Inferior parietal cortex (tissue), 1 donor: ENCODE measurements around the gene ATP8B3.

Experiments
- DNase-seq: peaks from one replicate; pipeline ENCODE4 v3.0.0-alpha.2; 2016; ENCODE audit errors: extremely low spot score

The ATP8B3 gene

GRCh38 chr19:1756705-1757465, 55.2 kb downstream of the ATP8B3 start:
- no peak for DNase-seq

- no peak for DNase-seq
These were observed 55.8 kb downstream of the ATP8B3 start for GRCh38 chr19:1756264-1756663.

- DNase-seq = no peak
These were observed 56.5 kb downstream of the ATP8B3 start for GRCh38 chr19:1755467-1756171.

GRCh38 chr19:1754636-1755466, 57.2 kb downstream of the ATP8B3 start:
- DNase-seq = no peak

GRCh38 chr19:1754018-1754635, 57.9 kb downstream of the ATP8B3 start:
- no peak for DNase-seq

- no peak for DNase-seq
These were observed 59.0 kb downstream of the ATP8B3 start, which contains the start of gene ONECUT3 for GRCh38 chr19:1752757-1753728. Gene ONECUT3 (plus strand): TSS chr19:1753506. CDS start chr19:1753663, 157 bp downstream.

- DNase-seq = no peak
These were observed 59.9 kb downstream of the ATP8B3 start for GRCh38 chr19:1752009-1752756.

GRCh38 chr19:1751367-1752008, 60.6 kb downstream of the ATP8B3 start:
- DNase-seq = no peak

GRCh38 chr19:1750343-1751021, 61.6 kb downstream of the ATP8B3 start:
- no peak for DNase-seq

- DNase-seq = no peak
These were observed 62.4 kb downstream of the ATP8B3 start for GRCh38 chr19:1749373-1750342.

- no peak for DNase-seq
These were observed 63.2 kb downstream of the ATP8B3 start for GRCh38 chr19:1748873-1749341.

GRCh38 chr19:1748115-1748872, 63.8 kb downstream of the ATP8B3 start:
- DNase-seq = no peak

- DNase-seq = peak; percentile 14
These were observed 64.6 kb downstream of the ATP8B3 start for GRCh38 chr19:1747285-1748114.

GRCh38 chr19:1746401-1747284, 65.4 kb downstream of the ATP8B3 start:
- no peak for DNase-seq

GRCh38 chr19:1745589-1746031, 66.5 kb downstream of the ATP8B3 start:
- no peak for DNase-seq
